IMR-90 (cell line): ENCODE data around the gene SNX6. TPM values are rescaled to one million over a fixed set of nuclear protein-coding genes. Genes with fewer than 3 reads are reported as not detected.

Source experiments
- ATAC-seq: fragments of 200-7000 bp; cut with Tn5 transposase; 2 replicates; pipeline ENCODE4 v1.9.1; 2020; ENCODE audit warnings: low read depth, mild to moderate bottlenecking, moderate library complexity
- BruUV-seq: library from RNA; stranded (reverse); fragments of 400-500 nt; replicated peaks from 2 replicates; lab custom pipeline; 2021; lab: Mats Ljungman, UMichigan
- CTCF ChIA-PET: fragments of 300-600 bp; formaldehyde crosslinking; extraction: SDS; loops from one replicate; lab custom pipeline; 2021; ENCODE audit warnings: antibody characterized with exemption; lab: Yijun Ruan, JAX
- POLR2A ChIA-PET: fragments of 300-600 bp; sonication (Branson Sonifier 250); formaldehyde crosslinking; loops from one replicate; lab custom pipeline; 2022; ENCODE audit warnings: antibody characterized with exemption; ENCODE audit not compliant: unreplicated experiment; lab: Charles Lee
- DNase-seq: peaks from one replicate; pipeline ENCODE4 v3.0.0; 2013
- H2AFZ ChIP-seq: replicated peaks from 2 replicates; pipeline ENCODE3; 2013; ENCODE audit warnings: low read length, mild to moderate bottlenecking; ENCODE audit not compliant: poor library complexity
- H2AK5ac ChIP-seq: 2 replicates; pipeline ENCODE4 v1.6.1; 2013; ENCODE audit warnings: low read depth, low read length, inconsistent platforms
- H2AK9ac ChIP-seq: replicated peaks from 2 replicates; pipeline ENCODE3; 2013; ENCODE audit warnings: mild to moderate bottlenecking, low read depth, low read length, moderate library complexity; ENCODE audit not compliant: poor library complexity
- H2BK120ac ChIP-seq: 2 replicates; pipeline ENCODE4 v1.6.1; 2013; ENCODE audit warnings: low read depth, low read length, inconsistent platforms
- H2BK15ac ChIP-seq: 3 replicates; pipeline ENCODE4 v1.6.1; 2013; ENCODE audit warnings: low read depth, low read length, inconsistent platforms
- H2BK20ac ChIP-seq: 2 replicates; pipeline ENCODE4 v1.6.1; 2013; ENCODE audit warnings: low read depth, mild to moderate bottlenecking, inconsistent platforms, low read length, moderate library complexity
- H2BK5ac ChIP-seq: 2 replicates; pipeline ENCODE4 v1.6.1; 2013; ENCODE audit warnings: mild to moderate bottlenecking, low read depth, low read length, inconsistent platforms; ENCODE audit not compliant: poor library complexity, severe bottlenecking
- H3K14ac ChIP-seq: replicated peaks from 2 replicates; pipeline ENCODE4 v1.6.1; 2013; ENCODE audit warnings: low read depth, low read length, inconsistent platforms
- H3K18ac ChIP-seq: 2 replicates; pipeline ENCODE4 v1.6.1; 2013; ENCODE audit warnings: low read depth, low read length, control low read depth
- H3K23ac ChIP-seq: 2 replicates; pipeline ENCODE4 v1.6.1; 2013; ENCODE audit warnings: low read depth, low read length, inconsistent platforms
- H3K27ac ChIP-seq: 2 replicates; pipeline ENCODE4 v1.5.1; 2013; ENCODE audit warnings: mild to moderate bottlenecking, control low read depth, low read length; ENCODE audit not compliant: insufficient read depth
- H3K27me3 ChIP-seq: 2 replicates; pipeline ENCODE4 v1.6.1; 2013; ENCODE audit warnings: low read length; ENCODE audit not compliant: control insufficient read depth, insufficient read depth
- H3K36me3 ChIP-seq: 2 replicates; pipeline ENCODE4 v1.6.1; 2013; ENCODE audit warnings: low read length, mixed read lengths; ENCODE audit not compliant: control insufficient read depth, insufficient read depth
- H3K4ac ChIP-seq: 2 replicates; pipeline ENCODE4 v1.6.1; 2013; ENCODE audit warnings: low read depth, low read length, inconsistent platforms
- H3K4me1 ChIP-seq: 2 replicates; pipeline ENCODE4 v1.6.1; 2013; ENCODE audit warnings: low read length, mixed read lengths; ENCODE audit not compliant: control insufficient read depth, insufficient read depth
- H3K4me2 ChIP-seq: 2 replicates; pipeline ENCODE4 v1.6.1; 2013; ENCODE audit warnings: low read depth, mild to moderate bottlenecking, control low read depth, low read length, moderate library complexity
- H3K4me3 ChIP-seq: 2 replicates; pipeline ENCODE4 v1.5.1; 2013; ENCODE audit warnings: low read depth, mild to moderate bottlenecking, control low read depth, low read length, moderate library complexity; ENCODE audit not compliant: insufficient read depth
- H3K56ac ChIP-seq: 2 replicates; pipeline ENCODE4 v1.6.1; 2013; ENCODE audit warnings: low read length, inconsistent platforms; ENCODE audit not compliant: insufficient read depth; ENCODE audit errors: extremely low read depth
- H3K79me1 ChIP-seq, 2 experiments: 2 replicates each; pipeline ENCODE4 v1.6.1; 2013; ENCODE audit warnings: low read length in 2 of 2, inconsistent platforms in 1 of 2, low read depth in 1 of 2
- H3K9ac ChIP-seq: 2 replicates; pipeline ENCODE4 v1.6.1; 2013; ENCODE audit warnings: low read depth, low read length, control low read depth
- H3K9me1 ChIP-seq: 2 replicates; pipeline ENCODE4 v1.6.1; 2013; ENCODE audit warnings: low read length, inconsistent platforms; ENCODE audit not compliant: insufficient read depth
- H3K9me3 ChIP-seq: 2 replicates; pipeline ENCODE4 v1.6.1; 2013; ENCODE audit warnings: low read length; ENCODE audit not compliant: control insufficient read depth, insufficient read depth
- H4K20me1 ChIP-seq: 2 replicates; pipeline ENCODE4 v1.6.1; 2013; ENCODE audit warnings: low read length, inconsistent platforms; ENCODE audit not compliant: insufficient read depth
- H4K5ac ChIP-seq: 2 replicates; pipeline ENCODE4 v1.6.1; 2013; ENCODE audit warnings: mild to moderate bottlenecking, low read depth, low read length, control low read depth
- H4K8ac ChIP-seq, 2 experiments: 2 replicates each; pipeline ENCODE4 v1.6.1; 2013; ENCODE audit warnings: low read depth in 2 of 2, low read length in 2 of 2, control low read depth in 1 of 2, inconsistent platforms in 1 of 2
- H4K91ac ChIP-seq: 2 replicates; pipeline ENCODE4 v1.6.1; 2013; ENCODE audit warnings: low read depth, low read length, inconsistent platforms; ENCODE audit not compliant: insufficient read depth
- BHLHE40 ChIP-seq: fragments of 150-350 bp; IDR thresholded peaks from 2 replicates; pipeline ENCODE4 v1.6.1; 2016; ENCODE audit warnings: mild to moderate bottlenecking, low read depth, low read length
- CEBPB ChIP-seq: IDR thresholded peaks from 2 replicates; pipeline ENCODE4 v1.6.1; 2012; ENCODE audit warnings: low read depth, low read length, improper control_type of control experiment
- CHD1 ChIP-seq: IDR thresholded peaks from 2 replicates; pipeline ENCODE4 v1.6.1; 2012; ENCODE audit warnings: low read depth, low read length, improper control_type of control experiment
- FOS ChIP-seq: fragments of 150-350 bp; IDR thresholded peaks from 2 replicates; pipeline ENCODE4 v1.6.1; 2016; ENCODE audit warnings: low read depth, low read length
- MAZ ChIP-seq: IDR thresholded peaks from 2 replicates; pipeline ENCODE4 v1.6.1; 2012; ENCODE audit warnings: low read depth, mild to moderate bottlenecking, low read length, improper control_type of control experiment, moderate library complexity, borderline replicate concordance
- MXI1 ChIP-seq: IDR thresholded peaks from 2 replicates; pipeline ENCODE4 v1.6.1; 2012; ENCODE audit warnings: low read depth, mild to moderate bottlenecking, low read length, moderate library complexity, borderline replicate concordance
- POLR2A ChIP-seq: IDR thresholded peaks from 2 replicates; pipeline ENCODE4 v1.6.1; 2012; ENCODE audit warnings: mild to moderate bottlenecking, low read depth, low read length
- RCOR1 ChIP-seq: IDR thresholded peaks from 2 replicates; pipeline ENCODE4 v1.6.1; 2012; ENCODE audit warnings: mild to moderate bottlenecking, low read length, improper control_type of control experiment; ENCODE audit not compliant: insufficient replicate concordance
- USF2 ChIP-seq: fragments of 150-350 bp; IDR thresholded peaks from 2 replicates; pipeline ENCODE4 v1.6.1; 2017; ENCODE audit warnings: mild to moderate bottlenecking, antibody characterized with exemption, low read length, low read depth
- WGBS, 2 experiments: methylation state at CpG; one replicate each; pipeline versions ENCODE4 v1.1.5 to v1.1.7; 2013; ENCODE audit warnings: missing lambda C conversion rate in 2 of 2; ENCODE audit not compliant: insufficient read length in 1 of 2; ENCODE audit errors: extremely low coverage in 2 of 2; 5-methylcytosine and 5-hydroxymethylcytosine counted together
- dilution Hi-C: fragments of 300-500 bp; cut with HindIII; formaldehyde crosslinking; loops from one replicate; pipeline ENCODE4 v1.14.3; 2018; ENCODE audit warnings: low sequenced_read_pairs; ENCODE audit not compliant: unreplicated experiment
- in situ Hi-C: fragments of 300-500 bp; cut with MboI; formaldehyde crosslinking; loops from 3 replicates; pipeline ENCODE4 v1.14.3; 2019; ENCODE audit warnings: low sequenced_read_pairs, inconsistent platforms, mixed read lengths
- intact Hi-C: fragments of 100-400 bp; cut with micrococcal nuclease; formaldehyde crosslinking; loops from 2 replicates; pipeline ENCODE4 v1.10.0; 2022
- polyA plus RNA-seq, 3 experiments: library from polyadenylated mRNA; depleted of rRNA; stranded (reverse); fragments of >200 nt; gene quantifications; 2 replicates each; pipeline ENCODE4 v1.2.3, GENCODE V29; 2012; ENCODE audit warnings: low replicate concordance in 1 of 3
- total RNA-seq: library from RNA; depleted of rRNA; stranded (reverse); fragments of >200 nt; gene quantifications from 2 replicates; pipeline ENCODE4 v1.2.3, GENCODE V29; 2012

SNX6 gene
- total and polyA plus RNA-seq, 2 of the 4 experiments (the other 2 are of a cell fraction) = 116 to 127 TPM

GRCh38 chr14:34671716-34672115, 41.8 kb upstream of the SNX6 start:
- no peak overlapping the region for H2BK5ac ChIP-seq

More at GRCh38 chr14:34671716-34672115, 41.8 kb upstream of the SNX6 start:
- peaks cover 8% of the 10 kb centered on the region; the same call in 1 of the 2 replicates for H3K9me1 ChIP-seq
- dilution Hi-C loops (no loop called here), intact Hi-C loops (loop anchor here (1.0 to 5.0 kb wide), 4 partner anchors 52 to 751 kb away; partner anchors contain the start of gene BAZ1A), in situ Hi-C loops (loop anchor here (25.0 kb wide), 1 partner anchor 741 kb away; the partner anchor contains the start of gene NFKBIA)
- no peak for TF ChIP-seq MAZ
- no peak for TF ChIP-seq USF2
- no peak for TF ChIP-seq CEBPB
- no peak for TF ChIP-seq RCOR1
- TF ChIP-seq MXI1 = no peak
- no peak for TF ChIP-seq BHLHE40
- TF ChIP-seq CHD1 = no peak
- TF ChIP-seq POLR2A = no peak
- TF ChIP-seq FOS = no peak
- CTCF ChIA-PET = interaction anchor here (3.5 kb wide), 1 partner anchor 51 kb away, joined by 9 read pairs; no protein-coding TSS in a partner anchor
- no peak overlapping the region for H3K56ac ChIP-seq
- no peak overlapping the region for H3K4me2 ChIP-seq
- no CpG with 5 or more reads among the region's 6 CpGs for WGBS, 2 experiments
- H3K18ac ChIP-seq = no peak overlapping the region
- no peak overlapping the region for H4K8ac ChIP-seq
- no peak overlapping the region for H3K14ac ChIP-seq
- H3K4ac ChIP-seq = no peak overlapping the region
- no peak overlapping the region for H2AK5ac ChIP-seq
- H3K79me1 ChIP-seq = no peaks in the 10 kb centered on the region
- H3K4me3 ChIP-seq = no peak overlapping the region
- H2BK20ac ChIP-seq = peak overlapping the region; percentile 20; the same call in 1 of the 2 replicates
- no peaks in the 10 kb centered on the region; the same call in 1 of the 2 replicates for H3K4me1 ChIP-seq
- no peak overlapping the region for H2AK9ac ChIP-seq
- DNase-seq (no peak), ATAC-seq (no peak)
- H3K36me3 ChIP-seq = no peaks in the 10 kb centered on the region
- H2BK15ac ChIP-seq = no peak overlapping the region; the same call in 2 of the 3 replicates
- no peak overlapping the region for H3K27ac ChIP-seq
- H2AFZ ChIP-seq = no peak overlapping the region
- POLR2A ChIA-PET = no interaction called here
- BruUV-seq = no TSS peak
- no peak overlapping the region for H4K91ac ChIP-seq
- H2BK120ac ChIP-seq = no peak overlapping the region
- no peaks in the 10 kb centered on the region for H4K20me1 ChIP-seq
- H3K9me3 ChIP-seq = no peaks in the 10 kb centered on the region
- H4K5ac ChIP-seq = no peak overlapping the region
- H3K23ac ChIP-seq = no peak overlapping the region
- H3K9ac ChIP-seq = no peak overlapping the region
- H3K27me3 ChIP-seq = no peaks in the 10 kb centered on the region
